VCaP (cell line): ENCODE measurements around the gene DOK6.
A peak's percentile ranks its signal among the peaks of the same experiment; 100 is the strongest.
"Not testable (repeated sequence)": the region's sequence is repeated elsewhere in the genome, so short reads cannot be mapped to it uniquely, and the experiment has no call there.

Experiments
- H3K27ac ChIP-seq: fragments of 450-650 bp; 2 replicates; pipeline ENCODE4 v1.5.1; 2017
- TF ChIP-seq, protein P1 (sequence below): fragments of 450-650 bp; conservative IDR thresholded peaks from 2 replicates; pipeline ENCODE4 v1.5.1; 2017; ENCODE audit warnings: mild to moderate bottlenecking, moderate library complexity

The DOK6 gene

GRCh38 chr18:69853051-69853450, 452.4 kb downstream of the DOK6 start:
- TF ChIP-seq, protein P1, sequence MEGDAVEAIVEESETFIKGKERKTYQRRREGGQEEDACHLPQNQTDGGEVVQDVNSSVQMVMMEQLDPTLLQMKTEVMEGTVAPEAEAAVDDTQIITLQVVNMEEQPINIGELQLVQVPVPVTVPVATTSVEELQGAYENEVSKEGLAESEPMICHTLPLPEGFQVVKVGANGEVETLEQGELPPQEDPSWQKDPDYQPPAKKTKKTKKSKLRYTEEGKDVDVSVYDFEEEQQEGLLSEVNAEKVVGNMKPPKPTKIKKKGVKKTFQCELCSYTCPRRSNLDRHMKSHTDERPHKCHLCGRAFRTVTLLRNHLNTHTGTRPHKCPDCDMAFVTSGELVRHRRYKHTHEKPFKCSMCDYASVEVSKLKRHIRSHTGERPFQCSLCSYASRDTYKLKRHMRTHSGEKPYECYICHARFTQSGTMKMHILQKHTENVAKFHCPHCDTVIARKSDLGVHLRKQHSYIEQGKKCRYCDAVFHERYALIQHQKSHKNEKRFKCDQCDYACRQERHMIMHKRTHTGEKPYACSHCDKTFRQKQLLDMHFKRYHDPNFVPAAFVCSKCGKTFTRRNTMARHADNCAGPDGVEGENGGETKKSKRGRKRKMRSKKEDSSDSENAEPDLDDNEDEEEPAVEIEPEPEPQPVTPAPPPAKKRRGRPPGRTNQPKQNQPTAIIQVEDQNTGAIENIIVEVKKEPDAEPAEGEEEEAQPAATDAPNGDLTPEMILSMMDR = no peak
- H3K27ac ChIP-seq = no peak overlapping the region

- H3K27ac ChIP-seq = no peak overlapping the region
- TF ChIP-seq, protein P1 = no peak
Measured at GRCh38 chr18:69854455-69854854, 453.8 kb downstream of the DOK6 start.

DNA sequence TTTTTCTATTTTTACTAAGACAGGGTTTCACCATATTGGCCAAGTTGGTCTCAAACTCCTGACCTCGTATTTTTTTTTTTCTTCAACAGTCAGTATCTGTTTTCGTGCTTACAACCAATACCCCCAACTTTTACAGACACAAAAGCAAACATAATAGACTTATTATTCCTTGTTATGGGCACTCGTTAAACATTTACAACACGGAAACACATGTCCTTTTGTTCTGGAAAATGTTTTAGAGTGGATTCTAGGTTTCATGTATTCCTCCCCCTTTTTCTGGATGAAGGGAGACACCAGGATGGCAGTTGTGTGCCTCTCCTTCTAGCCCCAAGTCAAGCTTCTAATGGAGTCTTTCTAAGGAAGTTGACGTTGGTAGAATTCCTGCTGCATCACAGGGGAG, 458.2 kb downstream of the DOK6 start:
- TF ChIP-seq, protein P1 = no peak

DNA sequence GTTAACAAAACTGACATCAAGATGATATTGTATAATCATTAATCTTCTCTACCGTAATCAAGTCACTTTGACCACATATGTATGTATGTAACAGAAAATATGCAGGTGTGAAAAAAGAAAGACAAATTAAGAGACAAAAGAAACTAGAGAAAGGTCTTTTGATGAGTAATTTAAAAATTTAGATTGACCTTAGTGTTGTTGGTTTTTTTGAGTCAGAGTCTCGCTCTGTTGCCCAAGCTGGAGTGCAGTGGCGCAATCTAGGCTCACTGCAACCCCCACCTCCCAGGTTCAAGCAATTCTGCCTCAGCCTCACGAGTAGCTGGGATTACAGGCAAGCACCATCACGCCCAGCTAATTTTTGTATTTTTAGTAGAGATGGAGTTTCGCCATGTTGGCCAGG, 464.1 kb downstream of the DOK6 start:
- H3K27ac ChIP-seq = not testable (repeated sequence)

More for the DNA sequence above, 458.2 kb downstream of the DOK6 start:
- peak overlapping the region; percentile 48 for H3K27ac ChIP-seq

DNA sequence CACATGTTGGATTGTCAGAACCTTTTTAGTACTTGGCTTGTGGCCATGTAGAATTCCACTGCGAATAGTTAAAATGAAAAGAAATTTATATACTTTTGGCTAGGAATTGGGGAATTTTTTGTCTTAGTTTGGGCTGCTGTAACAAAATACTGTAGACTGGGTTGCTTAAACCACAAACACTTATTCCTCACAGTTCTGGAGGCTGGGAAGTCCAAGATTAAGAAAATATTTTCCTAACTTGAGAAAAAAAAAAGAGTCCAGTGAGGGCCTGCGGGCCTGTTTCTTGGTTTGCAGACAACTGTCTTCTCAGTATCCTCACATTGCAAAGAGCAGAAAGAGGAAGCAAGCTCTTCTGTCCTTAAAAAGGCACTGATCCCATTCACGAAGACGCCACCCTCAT, 465.1 kb downstream of the DOK6 start:
- H3K27ac ChIP-seq = no peak overlapping the region
- TF ChIP-seq, protein P1 = no peak

GRCh38 chr18:69866212-69866611, 465.5 kb downstream of the DOK6 start:
- TF ChIP-seq, protein P1 = no peak
- H3K27ac ChIP-seq = no peak overlapping the region

DNA sequence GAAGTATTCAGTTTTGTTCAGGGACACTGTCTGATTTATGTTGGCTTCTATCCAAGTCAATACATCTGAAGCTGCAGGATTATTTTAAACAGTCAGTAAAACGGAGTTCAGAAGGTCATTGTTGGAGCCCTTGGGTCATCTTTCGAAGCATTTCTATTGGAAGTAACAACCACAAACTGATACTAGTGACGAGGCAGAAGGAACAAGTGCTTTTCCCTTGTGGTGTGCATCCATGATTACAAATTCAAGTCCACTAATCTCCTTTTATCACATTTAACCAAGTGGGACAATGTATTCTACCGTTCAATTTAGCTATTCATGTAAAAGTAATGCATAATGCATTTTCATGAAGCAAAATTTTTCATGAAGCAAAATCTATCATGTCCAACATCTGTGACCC, 470.0 kb downstream of the DOK6 start:
- TF ChIP-seq, protein P1 = no peak
- H3K27ac ChIP-seq = no peak overlapping the region

GRCh38 chr18:69871363-69871762, 470.7 kb downstream of the DOK6 start:
- TF ChIP-seq, protein P1 = no peak
- no peak overlapping the region for H3K27ac ChIP-seq
